IMR-90 (cell line): ENCODE data around the gene PDE6B. TPM values are rescaled to one million over a fixed set of nuclear protein-coding genes. Genes with fewer than 3 reads are reported as not detected.

ENCODE experiments used
- ATAC-seq: fragments of 200-7000 bp; cut with Tn5 transposase; 2 replicates; pipeline ENCODE4 v1.9.1; 2020; ENCODE audit warnings: low read depth, mild to moderate bottlenecking, moderate library complexity
- BruUV-seq: library from RNA; stranded (reverse); fragments of 400-500 nt; replicated peaks from 2 replicates; lab custom pipeline; 2021; lab: Mats Ljungman, UMichigan
- CTCF ChIA-PET: fragments of 300-600 bp; formaldehyde crosslinking; extraction: SDS; loops from one replicate; lab custom pipeline; 2021; ENCODE audit warnings: antibody characterized with exemption; lab: Yijun Ruan, JAX
- POLR2A ChIA-PET: fragments of 300-600 bp; sonication (Branson Sonifier 250); formaldehyde crosslinking; loops from one replicate; lab custom pipeline; 2022; ENCODE audit warnings: antibody characterized with exemption; ENCODE audit not compliant: unreplicated experiment; lab: Charles Lee
- DNase-seq: peaks from one replicate; pipeline ENCODE4 v3.0.0; 2013
- H2AFZ ChIP-seq: replicated peaks from 2 replicates; pipeline ENCODE3; 2013; ENCODE audit warnings: low read length, mild to moderate bottlenecking; ENCODE audit not compliant: poor library complexity
- H2AK5ac ChIP-seq: 2 replicates; pipeline ENCODE4 v1.6.1; 2013; ENCODE audit warnings: low read depth, low read length, inconsistent platforms
- H2AK9ac ChIP-seq: replicated peaks from 2 replicates; pipeline ENCODE3; 2013; ENCODE audit warnings: mild to moderate bottlenecking, low read depth, low read length, moderate library complexity; ENCODE audit not compliant: poor library complexity
- H2BK120ac ChIP-seq: 2 replicates; pipeline ENCODE4 v1.6.1; 2013; ENCODE audit warnings: low read depth, low read length, inconsistent platforms
- H2BK15ac ChIP-seq: 3 replicates; pipeline ENCODE4 v1.6.1; 2013; ENCODE audit warnings: low read depth, low read length, inconsistent platforms
- H2BK20ac ChIP-seq: 2 replicates; pipeline ENCODE4 v1.6.1; 2013; ENCODE audit warnings: low read depth, mild to moderate bottlenecking, inconsistent platforms, low read length, moderate library complexity
- H2BK5ac ChIP-seq: 2 replicates; pipeline ENCODE4 v1.6.1; 2013; ENCODE audit warnings: mild to moderate bottlenecking, low read depth, low read length, inconsistent platforms; ENCODE audit not compliant: poor library complexity, severe bottlenecking
- H3K14ac ChIP-seq: replicated peaks from 2 replicates; pipeline ENCODE4 v1.6.1; 2013; ENCODE audit warnings: low read depth, low read length, inconsistent platforms
- H3K18ac ChIP-seq: 2 replicates; pipeline ENCODE4 v1.6.1; 2013; ENCODE audit warnings: low read depth, low read length, control low read depth
- H3K23ac ChIP-seq: 2 replicates; pipeline ENCODE4 v1.6.1; 2013; ENCODE audit warnings: low read depth, low read length, inconsistent platforms
- H3K27ac ChIP-seq: 2 replicates; pipeline ENCODE4 v1.5.1; 2013; ENCODE audit warnings: mild to moderate bottlenecking, control low read depth, low read length; ENCODE audit not compliant: insufficient read depth
- H3K27me3 ChIP-seq: 2 replicates; pipeline ENCODE4 v1.6.1; 2013; ENCODE audit warnings: low read length; ENCODE audit not compliant: control insufficient read depth, insufficient read depth
- H3K36me3 ChIP-seq: 2 replicates; pipeline ENCODE4 v1.6.1; 2013; ENCODE audit warnings: low read length, mixed read lengths; ENCODE audit not compliant: control insufficient read depth, insufficient read depth
- H3K4ac ChIP-seq: 2 replicates; pipeline ENCODE4 v1.6.1; 2013; ENCODE audit warnings: low read depth, low read length, inconsistent platforms
- H3K4me1 ChIP-seq: 2 replicates; pipeline ENCODE4 v1.6.1; 2013; ENCODE audit warnings: low read length, mixed read lengths; ENCODE audit not compliant: control insufficient read depth, insufficient read depth
- H3K4me2 ChIP-seq: 2 replicates; pipeline ENCODE4 v1.6.1; 2013; ENCODE audit warnings: low read depth, mild to moderate bottlenecking, control low read depth, low read length, moderate library complexity
- H3K4me3 ChIP-seq: 2 replicates; pipeline ENCODE4 v1.5.1; 2013; ENCODE audit warnings: low read depth, mild to moderate bottlenecking, control low read depth, low read length, moderate library complexity; ENCODE audit not compliant: insufficient read depth
- H3K56ac ChIP-seq: 2 replicates; pipeline ENCODE4 v1.6.1; 2013; ENCODE audit warnings: low read length, inconsistent platforms; ENCODE audit not compliant: insufficient read depth; ENCODE audit errors: extremely low read depth
- H3K79me1 ChIP-seq, 2 experiments: 2 replicates each; pipeline ENCODE4 v1.6.1; 2013; ENCODE audit warnings: low read length in 2 of 2, inconsistent platforms in 1 of 2, low read depth in 1 of 2
- H3K9ac ChIP-seq: 2 replicates; pipeline ENCODE4 v1.6.1; 2013; ENCODE audit warnings: low read depth, low read length, control low read depth
- H3K9me1 ChIP-seq: 2 replicates; pipeline ENCODE4 v1.6.1; 2013; ENCODE audit warnings: low read length, inconsistent platforms; ENCODE audit not compliant: insufficient read depth
- H3K9me3 ChIP-seq: 2 replicates; pipeline ENCODE4 v1.6.1; 2013; ENCODE audit warnings: low read length; ENCODE audit not compliant: control insufficient read depth, insufficient read depth
- H4K20me1 ChIP-seq: 2 replicates; pipeline ENCODE4 v1.6.1; 2013; ENCODE audit warnings: low read length, inconsistent platforms; ENCODE audit not compliant: insufficient read depth
- H4K5ac ChIP-seq: 2 replicates; pipeline ENCODE4 v1.6.1; 2013; ENCODE audit warnings: mild to moderate bottlenecking, low read depth, low read length, control low read depth
- H4K8ac ChIP-seq, 2 experiments: 2 replicates each; pipeline ENCODE4 v1.6.1; 2013; ENCODE audit warnings: low read depth in 2 of 2, low read length in 2 of 2, control low read depth in 1 of 2, inconsistent platforms in 1 of 2
- H4K91ac ChIP-seq: 2 replicates; pipeline ENCODE4 v1.6.1; 2013; ENCODE audit warnings: low read depth, low read length, inconsistent platforms; ENCODE audit not compliant: insufficient read depth
- BHLHE40 ChIP-seq: fragments of 150-350 bp; IDR thresholded peaks from 2 replicates; pipeline ENCODE4 v1.6.1; 2016; ENCODE audit warnings: mild to moderate bottlenecking, low read depth, low read length
- CEBPB ChIP-seq: IDR thresholded peaks from 2 replicates; pipeline ENCODE4 v1.6.1; 2012; ENCODE audit warnings: low read depth, low read length, improper control_type of control experiment
- CHD1 ChIP-seq: IDR thresholded peaks from 2 replicates; pipeline ENCODE4 v1.6.1; 2012; ENCODE audit warnings: low read depth, low read length, improper control_type of control experiment
- FOS ChIP-seq: fragments of 150-350 bp; IDR thresholded peaks from 2 replicates; pipeline ENCODE4 v1.6.1; 2016; ENCODE audit warnings: low read depth, low read length
- MAFK ChIP-seq: IDR thresholded peaks from 2 replicates; pipeline ENCODE4 v1.6.1; 2012; ENCODE audit warnings: low read depth, low read length, improper control_type of control experiment
- MXI1 ChIP-seq: IDR thresholded peaks from 2 replicates; pipeline ENCODE4 v1.6.1; 2012; ENCODE audit warnings: low read depth, mild to moderate bottlenecking, low read length, moderate library complexity, borderline replicate concordance
- NFE2L2 ChIP-seq: fragments of 150-350 bp; IDR thresholded peaks from 2 replicates; pipeline ENCODE4 v1.6.1; 2016; ENCODE audit warnings: low read depth, mild to moderate bottlenecking, low read length
- POLR2A ChIP-seq: IDR thresholded peaks from 2 replicates; pipeline ENCODE4 v1.6.1; 2012; ENCODE audit warnings: mild to moderate bottlenecking, low read depth, low read length
- RAD21 ChIP-seq: IDR thresholded peaks from 2 replicates; pipeline ENCODE4 v1.6.1; 2012; ENCODE audit warnings: low read length, improper control_type of control experiment
- RCOR1 ChIP-seq: IDR thresholded peaks from 2 replicates; pipeline ENCODE4 v1.6.1; 2012; ENCODE audit warnings: mild to moderate bottlenecking, low read length, improper control_type of control experiment; ENCODE audit not compliant: insufficient replicate concordance
- RFX5 ChIP-seq: IDR thresholded peaks from 2 replicates; pipeline ENCODE4 v1.8.0; 2012; ENCODE audit warnings: low read depth, mild to moderate bottlenecking, low read length, moderate library complexity
- SMC3 ChIP-seq: fragments of 150-350 bp; IDR thresholded peaks from 2 replicates; pipeline ENCODE4 v1.6.1; 2016; ENCODE audit warnings: low read depth, mild to moderate bottlenecking, antibody characterized with exemption, low read length, moderate library complexity
- WGBS, 2 experiments: methylation state at CpG; one replicate each; pipeline versions ENCODE4 v1.1.5 to v1.1.7; 2013; ENCODE audit warnings: missing lambda C conversion rate in 2 of 2; ENCODE audit not compliant: insufficient read length in 1 of 2; ENCODE audit errors: extremely low coverage in 2 of 2; 5-methylcytosine and 5-hydroxymethylcytosine counted together
- dilution Hi-C: fragments of 300-500 bp; cut with HindIII; formaldehyde crosslinking; loops from one replicate; pipeline ENCODE4 v1.14.3; 2018; ENCODE audit warnings: low sequenced_read_pairs; ENCODE audit not compliant: unreplicated experiment
- in situ Hi-C: fragments of 300-500 bp; cut with MboI; formaldehyde crosslinking; loops from 3 replicates; pipeline ENCODE4 v1.14.3; 2019; ENCODE audit warnings: low sequenced_read_pairs, inconsistent platforms, mixed read lengths
- intact Hi-C: fragments of 100-400 bp; cut with micrococcal nuclease; formaldehyde crosslinking; loops from 2 replicates; pipeline ENCODE4 v1.10.0; 2022
- polyA plus RNA-seq, 3 experiments: library from polyadenylated mRNA; depleted of rRNA; stranded (reverse); fragments of >200 nt; gene quantifications; 2 replicates each; pipeline ENCODE4 v1.2.3, GENCODE V29; 2012; ENCODE audit warnings: low replicate concordance in 1 of 3
- total RNA-seq: library from RNA; depleted of rRNA; stranded (reverse); fragments of >200 nt; gene quantifications from 2 replicates; pipeline ENCODE4 v1.2.3, GENCODE V29; 2012
- TF ChIP-seq, protein P1 (sequence below): fragments of 150-350 bp; IDR thresholded peaks from 2 replicates; pipeline ENCODE4 v1.6.1; 2016; ENCODE audit warnings: low read depth, mild to moderate bottlenecking, low read length, moderate library complexity, borderline replicate concordance

The PDE6B gene
- total and polyA plus RNA-seq, 2 of the 4 experiments (the other 2 are of a cell fraction): under 0.01 TPM; not detected in 1

DNA sequence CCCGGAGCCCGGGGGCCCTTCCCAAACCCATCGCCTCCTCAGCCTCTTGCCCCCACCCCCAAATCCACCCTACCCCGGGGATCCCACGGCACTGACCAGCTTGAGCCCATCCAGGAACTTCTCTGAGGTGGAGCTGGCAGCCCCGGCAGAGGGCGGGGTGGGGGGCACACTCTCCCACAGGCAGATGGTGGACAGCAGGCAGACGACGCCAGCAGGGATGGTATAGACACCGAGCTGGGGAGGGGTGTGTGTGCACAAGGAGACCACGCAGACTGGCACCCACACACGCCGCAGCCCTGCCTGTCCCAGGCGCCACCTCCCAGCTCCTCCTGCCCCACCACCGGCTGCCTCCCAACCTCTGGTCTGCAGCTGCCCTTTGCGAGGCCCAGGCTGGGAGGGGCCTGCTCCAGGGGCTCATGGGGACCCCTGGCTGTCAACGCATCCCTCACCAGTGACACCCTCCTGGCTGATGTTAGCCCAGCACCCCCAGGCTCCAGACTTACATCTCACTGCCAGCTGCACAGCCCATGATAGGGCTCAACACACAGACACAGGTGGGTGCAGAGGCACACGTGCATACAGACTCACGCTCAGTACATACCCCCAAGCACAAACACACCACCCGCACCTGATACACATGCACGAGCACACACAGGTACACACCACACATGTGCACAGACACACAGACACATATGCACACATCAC, 59.4 kb downstream of the PDE6B start:
- H3K9ac ChIP-seq: no peak overlapping the region
- no peak overlapping the region for H3K23ac ChIP-seq
- no peak overlapping the region for H2BK120ac ChIP-seq
- H3K9me3 ChIP-seq: no peaks in the 10 kb centered on the region
- H2AK9ac ChIP-seq: no peak overlapping the region
- DNase-seq (no peak), ATAC-seq (no peak)
- H4K91ac ChIP-seq: no peak overlapping the region
- H2AK5ac ChIP-seq: no peak overlapping the region
- H3K4ac ChIP-seq: no peak overlapping the region
- no peak overlapping the region for H4K8ac ChIP-seq
- no peak overlapping the region for H4K5ac ChIP-seq
- BruUV-seq: no TSS peak
- no peak overlapping the region for H2BK5ac ChIP-seq
- H3K79me1 ChIP-seq: peaks cover 0 to 4% of the 10 kb centered on the region in 2 experiments; a peak in 1 of 4 replicates
- H2BK20ac ChIP-seq: no peak overlapping the region
- ChIA-PET POLR2A (no interaction called here), CTCF (no interaction called here)
- no peak overlapping the region for H3K4me3 ChIP-seq
- dilution Hi-C loops (no loop called here), in situ Hi-C loops (no loop called here), intact Hi-C loops (no loop called here)
- TF ChIP-seq BHLHE40: no peak
- TF ChIP-seq SMC3: no peak
- no peak for TF ChIP-seq NFE2L2
- no peak for TF ChIP-seq MAFK
- TF ChIP-seq RFX5: no peak
- no peak for TF ChIP-seq FOS
- TF ChIP-seq, protein P1, sequence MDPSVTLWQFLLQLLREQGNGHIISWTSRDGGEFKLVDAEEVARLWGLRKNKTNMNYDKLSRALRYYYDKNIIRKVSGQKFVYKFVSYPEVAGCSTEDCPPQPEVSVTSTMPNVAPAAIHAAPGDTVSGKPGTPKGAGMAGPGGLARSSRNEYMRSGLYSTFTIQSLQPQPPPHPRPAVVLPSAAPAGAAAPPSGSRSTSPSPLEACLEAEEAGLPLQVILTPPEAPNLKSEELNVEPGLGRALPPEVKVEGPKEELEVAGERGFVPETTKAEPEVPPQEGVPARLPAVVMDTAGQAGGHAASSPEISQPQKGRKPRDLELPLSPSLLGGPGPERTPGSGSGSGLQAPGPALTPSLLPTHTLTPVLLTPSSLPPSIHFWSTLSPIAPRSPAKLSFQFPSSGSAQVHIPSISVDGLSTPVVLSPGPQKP: no peak
- no peak for TF ChIP-seq RAD21
- TF ChIP-seq RCOR1: no peak
- no peak for TF ChIP-seq CEBPB
- TF ChIP-seq MXI1: no peak
- no peak for TF ChIP-seq POLR2A
- no peak for TF ChIP-seq CHD1
- no peak overlapping the region for H3K4me2 ChIP-seq
- H2BK15ac ChIP-seq: no peak overlapping the region
- H3K36me3 ChIP-seq: no peaks in the 10 kb centered on the region
- WGBS, 2 experiments: 71% methylated on average over 10 of the region's 21 CpGs; no CpG with 5 or more reads in 1 of the 2 experiments
- peaks cover 15% of the 10 kb centered on the region for H3K4me1 ChIP-seq
- H3K27me3 ChIP-seq: no peaks in the 10 kb centered on the region
- H3K9me1 ChIP-seq: peaks cover 9% of the 10 kb centered on the region
- H4K20me1 ChIP-seq: no peaks in the 10 kb centered on the region
- no peak overlapping the region for H3K18ac ChIP-seq
- H3K56ac ChIP-seq: no peak overlapping the region
- H2AFZ ChIP-seq: no peak overlapping the region
- H3K14ac ChIP-seq: no peak overlapping the region
- H3K27ac ChIP-seq: no peak overlapping the region
